K562 (cell line): ENCODE measurements around the gene PTPRE. TPM values are rescaled to one million over a fixed set of nuclear protein-coding genes. Genes with fewer than 3 reads are reported as not detected.

ENCODE experiments used
- GABPB2 ChIP-seq: fragments of 250-450 bp; sonication (Bioruptor Pico); conservative IDR thresholded peaks from 2 replicates; pipeline ENCODE4 v1.5.1; 2021; ENCODE audit warnings: mild to moderate bottlenecking
- ZBTB40 ChIP-seq, 2 experiments: fragments of 450-650 bp in 1 of 2; sonication (generic) in 1 of 2; formaldehyde crosslinking in 1 of 2; IDR thresholded peaks; 2 replicates each; pipeline versions ENCODE4 v1.7.1 to v1.9.0; 2016 to 2022; ENCODE audit warnings: inconsistent platforms in 1 of 2, mild to moderate bottlenecking in 1 of 2, missing genetic modification reagents in 1 of 2
- polyA plus RNA-seq, 8 experiments: library from polyadenylated mRNA; depleted of rRNA in 4 of 8; stranded (reverse) in 5 of 8; unstranded in 3 of 8; fragments of >200 nt; fragmentation: Nextera tagmentation in 2 of 8; fragmentation: Illumina TruSeq in 1 of 8; extraction: Ambion mirVana in 2 of 8; extraction: Trizol in 1 of 8; gene quantifications; 2 replicates each; pipeline versions ENCODE4 v1.2.1 to v1.2.3, GENCODE V29; 2011 to 2014; ENCODE audit warnings: inconsistent platforms in 1 of 8, missing spikeins in 1 of 8
- total RNA-seq, 7 experiments: library from RNA; depleted of rRNA in 6 of 7; stranded (reverse); fragments of >200 nt in 6 of 7; fragmentation: Illumina TruSeq in 2 of 7; extraction: Trizol in 2 of 7; gene quantifications; 2 replicates each; pipeline versions ENCODE4 v1.2.1 to v1.2.3, GENCODE V29; 2011 to 2021; ENCODE audit warnings: low replicate concordance in 1 of 7

Gene PTPRE
- total and polyA plus RNA-seq, 9 of the 15 experiments (the other 6 are each of a cell fraction or from before 2014, with no cell fraction given) = 0.01 to 0.13 (median 0.04) TPM; not detected in 4

- TF ChIP-seq GABPB2 (no peak), ZBTB40 (IDR thresholded peaks at IDR 0.05) (no peak), ZBTB40 (CRISPR knock-in tag; IDR thresholded peaks at IDR 0.05) (no peak)
Measured at GRCh38 chr10:127918572-127918971, 11.7 kb downstream of the PTPRE start (continued).
